Lower leg skin (tissue), 3 donors: Measurements from ENCODE around the gene ATP5ME.

Experiments used
- POLR2A ChIP-seq, 2 donors: fragments of 450-650 bp; IDR thresholded peaks; one replicate each; pipeline ENCODE4 v1.6.1; 2016 to 2017; ENCODE audit warnings: antibody characterized with exemption in 2 of 2, mild to moderate bottlenecking in 1 of 2, moderate library complexity in 1 of 2
- TF ChIP-seq, protein P1 (sequence below), 3 donors: fragments of 450-650 bp; IDR thresholded peaks; one replicate each; pipeline ENCODE4 v1.5.1; 2016; ENCODE audit warnings: antibody characterized with exemption in 3 of 3, mild to moderate bottlenecking in 3 of 3, moderate library complexity in 2 of 3

GRCh38 chr4:650951-651883 is 22.9 kb downstream of the ATP5ME start:
- TF ChIP-seq, protein P1, sequence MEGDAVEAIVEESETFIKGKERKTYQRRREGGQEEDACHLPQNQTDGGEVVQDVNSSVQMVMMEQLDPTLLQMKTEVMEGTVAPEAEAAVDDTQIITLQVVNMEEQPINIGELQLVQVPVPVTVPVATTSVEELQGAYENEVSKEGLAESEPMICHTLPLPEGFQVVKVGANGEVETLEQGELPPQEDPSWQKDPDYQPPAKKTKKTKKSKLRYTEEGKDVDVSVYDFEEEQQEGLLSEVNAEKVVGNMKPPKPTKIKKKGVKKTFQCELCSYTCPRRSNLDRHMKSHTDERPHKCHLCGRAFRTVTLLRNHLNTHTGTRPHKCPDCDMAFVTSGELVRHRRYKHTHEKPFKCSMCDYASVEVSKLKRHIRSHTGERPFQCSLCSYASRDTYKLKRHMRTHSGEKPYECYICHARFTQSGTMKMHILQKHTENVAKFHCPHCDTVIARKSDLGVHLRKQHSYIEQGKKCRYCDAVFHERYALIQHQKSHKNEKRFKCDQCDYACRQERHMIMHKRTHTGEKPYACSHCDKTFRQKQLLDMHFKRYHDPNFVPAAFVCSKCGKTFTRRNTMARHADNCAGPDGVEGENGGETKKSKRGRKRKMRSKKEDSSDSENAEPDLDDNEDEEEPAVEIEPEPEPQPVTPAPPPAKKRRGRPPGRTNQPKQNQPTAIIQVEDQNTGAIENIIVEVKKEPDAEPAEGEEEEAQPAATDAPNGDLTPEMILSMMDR (IDR thresholded peaks at IDR 0.05), result no peak
- TF ChIP-seq POLR2A (IDR thresholded peaks at IDR 0.05), result no peak
